Bronchial smooth muscle cell (primary cell): Measurements from ENCODE around the gene ACOT13. TPM values are rescaled to one million over a fixed set of nuclear protein-coding genes. Genes with fewer than 3 reads are reported as not detected.

ENCODE experiments used
- total RNA-seq: library from RNA; depleted of rRNA; stranded (reverse); fragments of >200 nt; gene quantifications from 2 replicates; pipeline ENCODE4 v1.2.1, GENCODE V29; 2014

Gene ACOT13
- 9.1 and 14.3 TPM in 2 replicates for total RNA-seq

GRCh38 chr6:24666641-24667377, at the start of gene ACOT13, which contains the start of gene TDP2:
TSS of gene ACOT13 (plus strand) at chr6:24667077. CDS start at chr6:24667264, 187 bp downstream.
TSS of gene TDP2 (minus strand) at chr6:24666899. CDS start at chr6:24666862, 37 bp downstream.

GRCh38 chr6:24719125-24719971, 52.5 kb downstream of the ACOT13 start, which contains the start of gene C6orf62:
TSS of gene C6orf62 (minus strand) at chr6:24719154. CDS start at chr6:24718668, 486 bp downstream.

Other genes with a start within 250 kb of the ACOT13 start
- gene GPLD1, start 177.5 kb upstream of the ACOT13 start, total RNA-seq, result under 0.01 and 0.09 TPM in 2 replicates
- 0.09 and 0.16 TPM in 2 replicates for gene ALDH5A1, start 172.1 kb upstream of the ACOT13 start, total RNA-seq
- gene KIAA0319, start 20.9 kb upstream of the ACOT13 start, total RNA-seq, result under 0.01 and 0.09 TPM in 2 replicates
- 36.6 and 39.5 TPM in 2 replicates for gene TDP2, start 178 bp upstream of the ACOT13 start, total RNA-seq
- gene C6orf62, start 52.1 kb downstream of the ACOT13 start, total RNA-seq, result 42.3 and 60.7 TPM in 2 replicates
- 9.9 and 12.1 TPM in 2 replicates for gene GMNN, start 107.9 kb downstream of the ACOT13 start, total RNA-seq
- gene ARMH2, start 131.8 kb downstream of the ACOT13 start, total RNA-seq, result not detected in 2 replicates